Stimulated activated CD4-positive, alpha-beta T cell treated with anti-CD3 and anti-CD28 coated beads, Interleukin-2, amount 100 ng/mL, for 48 hours (primary cell): ENCODE results near the gene EPB41.
"Not testable (repeated sequence)": the region's sequence is repeated elsewhere in the genome, so short reads cannot be mapped to it uniquely, and the experiment has no call there.

Experiments used
- DNase-seq, 2 donors: peaks; one replicate each; pipeline ENCODE4 v3.0.0-alpha.2; 2020

The EPB41 gene

DNA sequence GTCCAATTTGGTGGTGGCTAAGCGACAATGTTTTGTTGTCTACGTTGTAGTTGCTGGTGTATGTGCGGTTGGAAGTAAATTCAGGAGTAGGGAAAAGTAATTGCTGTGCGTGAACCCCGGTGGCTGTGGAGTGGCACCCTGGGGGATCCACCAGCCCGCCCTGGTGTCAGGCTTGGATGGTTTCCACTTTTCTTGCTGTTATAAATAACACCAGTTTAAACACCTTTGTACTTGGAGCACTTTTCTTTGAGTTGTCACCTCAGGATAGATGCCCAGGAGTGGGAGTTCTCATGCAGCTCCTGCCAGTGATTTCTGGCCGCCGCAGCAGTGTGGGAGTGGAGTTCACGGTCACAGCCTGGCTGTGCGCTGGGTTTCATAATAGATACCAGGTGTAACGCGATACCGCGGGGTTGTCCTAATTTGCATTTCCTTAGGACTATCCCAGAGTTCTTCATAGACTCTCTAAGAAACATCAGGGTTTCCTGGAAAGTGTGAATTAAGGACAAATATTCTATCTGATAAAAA lies 222.1 kb downstream of the EPB41 start:
- DNase-seq: no peak

DNA sequence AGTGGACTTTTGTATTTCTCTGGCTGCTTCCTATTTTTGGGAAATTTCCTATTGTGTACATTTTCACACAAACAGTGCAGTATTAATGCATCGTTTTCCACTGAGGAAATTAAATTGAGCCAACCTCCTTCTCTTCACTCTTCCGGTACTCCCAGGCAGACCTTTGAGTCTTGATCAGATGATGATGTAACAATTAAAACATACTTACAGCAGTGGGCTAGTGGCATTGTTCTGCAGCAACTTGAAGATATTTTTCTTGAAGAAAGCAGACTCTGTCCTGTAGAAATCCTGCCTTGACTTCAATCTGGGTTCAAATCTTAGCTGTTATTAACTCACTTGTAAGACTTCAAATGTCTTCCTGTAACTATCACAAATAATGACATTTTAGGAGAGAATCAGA lies 228.3 kb downstream of the EPB41 start:
- DNase-seq: no peak

DNA sequence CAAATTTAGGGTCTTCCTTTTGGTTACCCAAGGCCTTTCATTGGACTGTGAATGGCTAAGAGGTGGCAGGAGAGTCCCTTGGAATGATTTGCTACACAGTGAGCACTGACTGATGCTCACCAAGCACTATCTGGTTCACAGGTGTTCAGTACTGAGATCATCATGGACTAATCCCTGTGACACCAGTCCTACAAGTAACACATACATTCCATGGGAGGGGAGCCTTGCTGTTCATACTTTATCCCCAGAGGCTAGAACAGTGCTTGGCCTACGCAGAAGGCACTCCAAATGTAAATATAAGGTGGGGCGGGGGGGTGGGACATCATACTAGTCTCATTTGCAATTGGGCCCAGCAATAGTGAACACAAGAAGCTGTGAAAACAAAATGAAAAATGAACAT lies 229.8 kb downstream of the EPB41 start:
- no peak for DNase-seq

DNA sequence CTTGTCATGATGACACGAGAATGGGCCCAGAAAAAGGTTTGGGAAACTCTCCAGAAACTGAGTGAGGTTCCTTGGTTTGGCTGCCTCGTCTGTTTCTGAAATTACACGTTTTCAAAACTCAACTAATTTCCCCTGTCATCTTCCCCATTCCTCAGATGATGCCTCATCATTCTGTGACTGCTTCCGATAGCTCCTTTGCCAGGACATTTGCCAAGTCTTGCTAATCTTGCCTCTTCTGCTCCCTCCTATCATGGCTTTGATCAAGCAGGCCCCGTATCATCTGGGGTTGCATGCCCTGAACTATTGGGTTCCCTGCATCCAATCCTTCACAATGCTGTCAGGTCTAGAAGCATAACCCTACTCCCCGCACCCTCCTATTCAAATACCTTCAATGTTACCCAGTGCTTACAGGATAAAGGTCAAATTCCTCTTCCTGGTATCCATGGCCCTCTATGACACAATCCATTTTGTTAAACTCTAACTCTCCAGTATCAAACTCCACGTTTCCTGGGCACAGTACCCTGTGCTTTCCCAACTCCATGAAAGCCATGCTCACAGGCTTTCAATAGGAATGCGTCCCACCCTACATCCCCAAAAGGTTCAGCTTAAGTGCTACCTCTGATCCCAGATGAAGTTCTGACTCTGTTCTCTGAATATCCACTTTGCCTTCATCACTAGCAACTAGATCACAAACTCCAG lies 231.5 kb downstream of the EPB41 start:
- DNase-seq: no peak

DNA sequence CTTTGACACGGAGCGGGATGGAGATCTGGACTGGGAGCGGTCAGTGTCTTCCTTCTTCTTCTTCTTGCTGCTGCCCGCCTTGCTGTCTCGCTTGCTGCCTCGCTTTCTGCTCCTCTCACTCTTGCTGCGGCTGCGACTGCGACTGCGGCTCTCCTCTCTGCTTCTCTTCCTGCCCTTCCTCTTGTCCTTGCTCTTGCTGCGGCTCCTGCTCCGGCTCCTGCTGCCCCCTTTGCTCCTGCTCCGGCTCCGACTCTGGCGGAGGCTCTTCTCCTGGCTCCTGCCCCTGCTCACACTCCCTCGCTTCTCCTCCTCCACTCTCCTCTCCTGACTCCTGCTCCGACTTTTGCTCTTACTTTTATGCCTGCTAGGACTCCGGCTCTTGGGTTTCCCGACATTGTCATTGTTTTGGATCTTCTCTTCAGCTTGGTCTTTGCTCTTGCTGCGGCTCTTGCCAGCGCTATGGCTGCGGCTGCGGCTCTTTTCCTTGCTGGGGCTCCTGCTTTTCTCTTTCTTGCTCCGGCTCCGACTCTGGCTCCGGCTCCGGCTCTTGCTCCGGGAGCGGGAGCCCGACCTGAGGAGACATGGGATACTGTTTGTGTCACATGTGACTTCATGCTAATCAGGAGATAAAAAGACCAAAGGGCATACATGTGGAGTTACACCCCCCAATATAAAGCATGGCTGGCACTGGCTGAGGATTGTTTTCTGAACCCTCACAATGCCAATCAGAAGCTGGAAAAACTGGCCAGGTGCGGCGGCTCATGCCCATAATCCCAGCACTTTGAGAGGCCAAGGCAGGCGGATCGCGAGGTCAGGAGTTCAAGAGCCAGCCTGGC lies 234.5 kb downstream of the EPB41 start:
- DNase-seq: no peak

DNA sequence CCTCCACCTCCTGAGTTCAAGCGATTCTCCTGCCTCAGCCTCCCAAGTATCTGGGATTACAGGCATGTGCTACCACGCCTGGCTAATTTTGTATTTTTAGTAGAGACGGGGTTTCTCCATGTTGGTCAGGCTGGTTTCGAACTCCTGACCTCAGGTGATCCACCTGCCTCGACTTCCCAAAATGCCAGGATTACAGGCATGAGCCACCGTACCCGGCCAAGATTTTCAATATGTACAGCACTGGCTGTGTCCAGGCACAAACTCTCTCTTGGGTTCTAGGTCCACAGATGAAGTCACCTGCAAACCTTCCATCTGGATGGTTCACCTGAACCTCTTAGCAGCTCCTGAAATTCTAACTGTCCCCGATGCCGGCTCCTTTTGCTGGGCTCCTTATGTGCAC lies 236.0 kb downstream of the EPB41 start:
- DNase-seq: not testable (repeated sequence)

DNA sequence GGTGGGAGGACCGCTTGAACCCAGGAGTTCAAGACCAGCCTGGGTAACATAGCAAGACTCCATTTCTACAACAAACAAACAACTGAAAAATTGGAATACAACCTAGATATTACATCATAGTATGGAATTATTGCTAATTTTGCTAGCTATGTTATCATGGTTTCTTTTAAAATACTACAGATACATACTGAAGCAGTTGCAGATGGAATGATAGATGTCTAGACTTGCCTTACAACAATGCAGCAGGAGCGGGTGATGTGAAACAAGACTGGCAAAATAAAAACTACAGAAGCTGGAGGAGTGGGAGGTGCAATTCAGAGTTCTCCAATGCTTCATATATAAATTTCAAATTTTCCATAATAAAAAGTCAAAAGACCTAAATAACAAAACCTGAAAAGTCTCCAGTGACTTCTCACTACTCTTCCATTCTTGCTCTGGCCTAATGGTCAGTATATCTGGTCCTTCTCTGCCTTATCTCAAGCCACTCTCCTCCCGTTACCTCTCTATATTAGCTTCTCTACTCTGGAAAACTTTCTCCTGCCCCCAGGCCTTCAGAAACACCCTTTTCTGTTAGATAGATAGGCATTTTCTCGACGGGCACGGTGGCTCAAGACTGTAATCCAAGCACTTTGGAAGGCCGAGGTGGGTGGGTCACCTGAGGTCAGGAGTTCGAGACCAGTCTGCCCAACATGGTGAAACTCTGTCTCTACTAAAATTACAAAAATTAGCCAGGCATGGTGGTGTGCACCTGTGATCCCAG lies 237.9 kb downstream of the EPB41 start:
- DNase-seq: no peak

DNA sequence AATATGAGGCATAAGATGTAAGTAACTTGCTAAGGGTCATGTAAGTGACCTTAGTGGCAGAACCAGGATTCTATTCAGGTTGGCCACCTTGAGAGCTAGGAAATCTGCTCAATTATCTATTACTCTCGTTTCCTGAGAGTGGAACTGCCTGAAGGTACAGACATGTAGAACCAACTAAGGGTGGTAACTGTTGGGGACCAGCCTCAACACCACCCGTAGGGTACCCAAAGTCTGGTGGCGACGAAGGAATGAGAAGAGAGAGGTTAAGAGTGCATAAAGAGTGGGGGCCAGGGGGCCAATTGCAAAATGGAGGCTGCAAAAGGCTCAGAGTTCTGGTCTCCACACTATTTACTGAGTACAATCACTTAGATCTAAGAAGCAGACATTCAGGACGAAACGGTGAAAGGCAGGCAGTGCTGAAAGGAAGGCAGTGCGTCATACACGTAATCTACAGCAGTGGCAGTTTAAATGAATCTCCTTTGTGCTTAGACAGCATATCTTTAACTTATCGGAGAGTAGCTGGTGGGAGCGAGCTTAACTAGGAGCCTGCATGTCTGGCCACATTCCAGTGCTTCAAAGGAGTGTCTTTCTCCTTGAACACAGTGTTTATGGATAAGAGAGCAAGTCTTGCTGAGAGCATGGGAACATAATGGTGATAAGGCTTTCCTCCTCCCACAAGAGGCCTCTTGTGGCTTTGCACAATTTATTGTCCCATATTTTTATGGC lies 242.3 kb downstream of the EPB41 start:
- DNase-seq: no peak

DNA sequence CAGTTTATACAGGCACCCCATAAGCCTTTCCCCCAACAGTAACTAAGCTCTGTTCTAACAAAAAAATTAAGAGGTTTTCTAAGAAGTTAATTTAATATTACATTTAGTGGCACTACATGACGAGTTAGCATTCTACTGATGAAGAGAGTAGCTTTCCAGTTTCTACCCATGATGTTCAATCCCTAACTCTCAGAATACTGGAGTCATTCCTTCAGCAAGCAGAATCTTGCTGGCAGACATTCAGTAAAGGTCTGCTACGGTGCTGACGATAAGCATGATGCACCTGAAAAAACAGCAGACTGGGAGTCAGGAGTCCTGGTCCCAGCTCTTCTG lies 242.9 kb downstream of the EPB41 start:
- no peak for DNase-seq

DNA sequence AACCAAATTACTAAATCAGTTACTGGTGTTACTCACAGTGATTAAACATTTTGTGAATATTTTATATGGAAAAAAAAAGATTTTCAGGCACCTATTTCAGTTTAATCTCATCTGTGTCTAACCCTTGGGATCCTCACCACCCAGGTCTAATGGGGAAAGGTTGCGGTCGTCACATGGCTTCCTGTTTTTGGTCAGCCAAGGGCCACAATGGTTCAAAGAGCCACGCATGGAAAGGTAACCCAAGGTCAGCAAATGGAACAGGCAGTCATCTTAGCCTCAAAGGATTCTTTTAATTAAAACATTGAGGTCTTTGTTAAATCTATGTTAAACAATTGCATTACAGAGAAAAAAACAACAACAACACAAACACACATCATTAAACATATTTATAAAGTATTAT lies 245.4 kb downstream of the EPB41 start:
- no peak for DNase-seq

DNA sequence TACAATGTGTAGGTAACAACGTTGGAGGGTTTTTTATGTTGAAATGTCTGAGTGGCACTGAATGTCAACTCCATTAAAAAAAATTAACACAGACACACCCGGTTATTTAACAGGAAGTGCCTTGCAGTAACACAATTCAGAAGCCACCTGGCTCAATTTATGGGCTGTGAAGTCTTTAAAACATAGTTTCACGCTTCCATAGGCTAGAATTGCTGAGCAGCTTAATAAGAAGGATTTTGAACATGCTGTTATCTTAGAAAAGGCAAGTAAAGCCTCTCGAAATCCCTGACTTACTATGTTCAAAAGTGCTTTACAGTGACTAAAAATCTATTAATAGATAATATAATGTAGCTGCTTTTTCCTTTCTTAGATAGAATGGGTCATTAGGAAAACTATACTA lies 247.7 kb downstream of the EPB41 start:
- no peak for DNase-seq

DNA sequence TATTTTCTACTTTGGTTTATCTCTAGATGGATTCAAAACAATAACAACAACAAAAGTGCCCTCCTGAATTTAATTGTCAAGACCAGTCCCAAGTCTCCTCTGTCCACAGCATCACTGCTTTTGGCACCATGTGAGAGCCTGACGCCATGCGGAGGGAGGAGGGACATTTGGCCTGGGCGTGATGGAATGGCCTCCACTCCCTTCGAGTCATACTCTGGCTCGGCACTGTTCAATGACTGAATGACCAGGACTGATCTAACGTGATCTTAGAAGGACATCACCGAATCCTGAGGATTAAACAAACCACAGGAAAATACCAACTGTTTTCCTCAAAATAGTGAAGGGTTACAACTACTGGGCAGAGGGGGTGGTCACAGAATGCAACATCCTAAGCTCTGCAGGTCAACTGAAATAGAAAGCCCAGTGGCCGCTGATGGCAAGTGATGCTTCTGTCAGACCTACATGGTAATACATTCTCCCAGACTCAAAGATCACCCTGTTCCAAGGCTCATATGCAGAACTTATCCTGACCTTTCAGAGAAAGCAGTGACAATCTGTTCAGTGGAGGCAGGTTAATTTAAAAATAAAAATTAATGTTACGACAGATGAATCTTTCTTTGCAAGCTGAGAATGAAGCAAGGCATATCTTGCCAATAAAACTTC lies 248.2 kb downstream of the EPB41 start:
- no peak for DNase-seq

DNA sequence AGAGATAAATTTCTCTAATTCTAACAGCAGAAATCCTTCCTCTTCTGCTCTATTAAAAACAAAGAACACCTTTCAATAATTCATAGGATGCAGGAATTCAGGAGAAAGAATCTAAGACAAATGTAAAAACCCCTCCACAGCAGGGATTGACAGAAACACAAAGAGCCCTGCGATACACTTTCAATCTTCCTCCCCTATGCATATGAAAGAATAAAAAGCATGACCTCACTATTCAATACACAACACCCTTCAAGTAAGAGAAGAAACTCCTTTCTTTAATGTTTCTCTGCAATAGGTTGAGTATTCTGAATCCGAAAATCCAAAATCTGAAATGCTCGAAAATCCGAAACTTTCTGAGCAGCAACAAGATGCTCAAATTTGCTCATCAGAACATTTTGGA lies 250.2 kb downstream of the EPB41 start:
- DNase-seq: no peak

DNA sequence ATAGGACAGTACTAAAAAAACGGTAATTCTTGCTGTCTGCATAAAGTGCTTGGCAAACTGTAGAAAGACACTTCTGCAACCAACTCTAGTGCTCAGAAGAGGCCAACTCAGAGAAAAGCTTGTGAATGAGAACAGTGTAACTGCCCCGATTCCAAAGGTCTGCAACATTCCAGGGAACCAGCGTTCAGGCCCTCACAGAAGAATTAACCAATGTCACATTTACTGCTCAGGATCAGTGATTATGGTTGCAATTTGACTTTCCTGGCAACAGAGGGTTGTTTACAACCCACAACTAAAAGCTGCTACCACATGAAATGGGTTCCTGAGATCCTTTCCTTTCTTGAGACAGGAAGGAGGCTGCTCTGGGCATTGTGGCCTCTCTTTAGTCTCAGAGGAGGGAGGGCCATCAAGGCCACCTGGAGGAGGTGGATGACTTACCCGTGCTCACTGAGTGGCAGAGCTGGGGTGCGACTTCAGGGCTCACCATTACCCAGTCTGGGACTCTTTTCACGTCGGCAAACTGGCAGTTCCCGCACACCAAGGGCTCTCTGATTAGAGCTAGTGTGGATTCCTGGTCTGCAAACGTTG lies 252.0 kb downstream of the EPB41 start:
- no peak for DNase-seq

DNA sequence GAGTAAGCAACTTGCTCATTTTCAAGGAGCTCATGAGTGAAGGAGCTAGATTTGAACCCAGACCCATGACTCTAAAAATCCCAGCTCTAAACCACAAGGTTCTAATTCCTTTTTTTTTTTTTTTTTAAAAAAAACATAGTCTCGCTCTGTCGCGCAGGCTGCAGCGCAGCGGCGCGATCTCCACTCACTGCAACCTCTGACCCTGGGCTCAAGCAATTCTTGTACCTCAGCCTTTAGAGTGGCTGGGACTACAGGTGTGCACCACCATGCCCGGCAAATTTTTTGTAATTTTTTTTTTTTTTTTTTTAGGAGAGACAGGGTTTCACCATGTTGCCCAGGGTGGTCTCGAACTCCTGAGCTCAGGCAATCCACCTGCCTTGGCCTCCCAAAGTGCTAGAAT lies 253.5 kb downstream of the EPB41 start:
- no peak for DNase-seq
